ENCODE data around the gene CDC42EP5. TPM values are rescaled to one million over a fixed set of nuclear protein-coding genes. Genes with fewer than 3 reads are reported as not detected.

Gene CDC42EP5
- polyA plus RNA-seq, 1 experiment, result 22.5 TPM

- TF ChIP-seq CTCF (IDR thresholded peaks at IDR 0.05; ENCODE audit: insufficient read depth, low read depth, low read length), result no peak
- POLR2A ChIA-PET, result no interaction called here
- peaks cover 16% of the 10 kb centered on the region for H3K36me3 ChIP-seq (ENCODE audit: control insufficient read depth, insufficient read depth, low read length)
- CTCF ChIA-PET, result interaction anchor here (0.7 kb wide), 1 partner anchor 17 kb away, joined by 3 read pairs; the partner anchor contains the start of gene LENG8
- DNase-seq (ENCODE audit: low read depth), result no peak
- no peak overlapping the region for H3K4me3 ChIP-seq (ENCODE audit: low read depth, low read length)
- H3K27me3 ChIP-seq (ENCODE audit: control insufficient read depth, insufficient read depth, low read length), result no peaks in the 10 kb centered on the region
Observed at GRCh38 chr19:54465426-54466109, 7.5 kb downstream of the CDC42EP5 start.

GRCh38 chr19:54464630-54465425, 8.3 kb downstream of the CDC42EP5 start:
- Histone ChIP-seq H3K27me3 (ENCODE audit: control insufficient read depth, insufficient read depth, low read length) (no peaks in the 10 kb centered on the region), H3K4me3 (ENCODE audit: low read depth, low read length) (peak overlapping the region; percentile 63), H3K36me3 (ENCODE audit: control insufficient read depth, insufficient read depth, low read length) (peaks cover 20% of the 10 kb centered on the region)
- no peak for TF ChIP-seq CTCF (IDR thresholded peaks at IDR 0.05; ENCODE audit: insufficient read depth, low read depth, low read length)
- ChIA-PET POLR2A (no interaction called here), CTCF (no interaction called here)
- no peak for DNase-seq (ENCODE audit: low read depth)

- POLR2A ChIA-PET, result interaction anchor here (1.0 kb wide), 2 partner anchors 9 to 15 kb away, joined by 9 read pairs; partner anchors contain the start of genes CDC42EP5 and LENG8
Observed at GRCh38 chr19:54464044-54464629, 9.0 kb downstream of the CDC42EP5 start.

GRCh38 chr19:54463531-54464043, 9.5 kb downstream of the CDC42EP5 start, which contains the start of gene LENG9:
Gene LENG9 (minus strand): TSS chr19:54463778. CDS start chr19:54463526, 252 bp downstream.
- ChIA-PET POLR2A (interaction anchor here (1.0 kb wide), 2 partner anchors 9 to 15 kb away, joined by 9 read pairs; partner anchors contain the start of genes CDC42EP5 and LENG8), CTCF (interaction anchor here (1.0 to 2.9 kb wide), 4 partner anchors 10 to 24 kb away, joined by 3 to 11 read pairs (median 6); partner anchors contain the start of gene LENG8)
- Histone ChIP-seq H3K36me3 (ENCODE audit: control insufficient read depth, insufficient read depth, low read length) (peaks cover 26% of the 10 kb centered on the region), H3K27me3 (ENCODE audit: control insufficient read depth, insufficient read depth, low read length) (no peaks in the 10 kb centered on the region), H3K4me3 (ENCODE audit: low read depth, low read length) (peak within 1 kb of the TSS; percentile 63)
- TF ChIP-seq CTCF (IDR thresholded peaks at IDR 0.05; ENCODE audit: insufficient read depth, low read depth, low read length), result no peak
- DNase-seq (ENCODE audit: low read depth), result peak; percentile 92

More at GRCh38 chr19:54464044-54464629, 9.0 kb downstream of the CDC42EP5 start:
- Histone ChIP-seq H3K4me3 (ENCODE audit: low read depth, low read length) (peak overlapping the region; percentile 63), H3K36me3 (ENCODE audit: control insufficient read depth, insufficient read depth, low read length) (peaks cover 21% of the 10 kb centered on the region), H3K27me3 (ENCODE audit: control insufficient read depth, insufficient read depth, low read length) (no peaks in the 10 kb centered on the region)
- TF ChIP-seq CTCF (IDR thresholded peaks at IDR 0.05; ENCODE audit: insufficient read depth, low read depth, low read length), result no peak
- CTCF ChIA-PET, result interaction anchor here (1.0 to 2.9 kb wide), 2 partner anchors 16 to 24 kb away, joined by 3 to 8 read pairs; partner anchors contain the start of gene LENG8
- no peak for DNase-seq (ENCODE audit: low read depth)

Measured in BJ (cell line).